NCI-H2196 treated with DMSO at 0.1 percent for 48 hours (cell line): Measurements from ENCODE around the gene OBSCN.

Source experiments
- DNase-seq: peaks from one replicate; lab custom pipeline; 2025; ENCODE audit not compliant: unreplicated experiment; lab: John Stamatoyannopoulos, UW

OBSCN gene

DNA sequence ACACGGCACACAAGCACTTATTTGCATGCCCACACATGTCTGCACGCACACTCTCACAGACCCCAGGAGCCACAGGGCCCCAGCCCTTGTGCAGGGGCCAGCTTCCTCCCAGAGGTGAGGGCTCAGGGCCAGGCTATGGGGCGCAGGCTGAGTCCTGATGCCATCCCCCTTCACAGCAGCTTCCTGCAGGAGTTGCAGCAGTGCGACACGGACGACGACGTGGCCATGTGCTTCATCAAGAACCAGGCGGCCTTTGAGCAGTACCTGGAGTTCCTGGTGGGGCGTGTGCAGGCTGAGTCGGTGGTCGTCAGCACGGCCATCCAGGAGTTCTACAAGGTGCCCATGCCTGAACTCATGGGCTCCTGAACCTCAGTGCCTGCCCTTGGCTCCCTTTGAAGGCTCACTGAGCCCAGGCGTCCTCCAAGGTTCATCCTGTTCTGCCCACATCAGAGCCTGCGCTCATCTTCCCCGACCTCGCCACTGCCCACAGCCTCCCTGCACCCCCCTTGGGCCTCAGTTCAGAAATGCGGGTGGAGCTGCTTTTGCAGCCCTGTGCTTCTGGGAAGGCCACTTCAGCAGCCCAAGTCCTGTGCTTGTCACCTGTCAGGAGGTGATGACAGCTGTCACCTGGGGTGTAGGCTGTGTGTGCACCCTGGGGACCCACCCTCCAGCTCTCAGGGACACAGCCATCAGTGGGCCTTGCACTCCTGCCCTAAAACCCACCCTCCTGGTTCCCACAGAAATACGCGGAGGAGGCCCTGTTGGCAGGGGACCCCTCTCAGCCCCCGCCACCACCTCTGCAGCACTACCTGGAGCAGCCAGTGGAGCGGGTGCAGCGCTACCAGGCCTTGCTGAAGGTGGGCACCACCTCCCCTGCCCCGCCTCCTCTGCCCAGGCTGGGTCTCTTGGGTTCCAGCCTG, 132.2 kb downstream of the OBSCN start:
- DNase-seq: no peak

- no peak for DNase-seq
These were observed 133.0 kb downstream of the OBSCN start for GRCh38 chr1:228340686-228341449.

DNA sequence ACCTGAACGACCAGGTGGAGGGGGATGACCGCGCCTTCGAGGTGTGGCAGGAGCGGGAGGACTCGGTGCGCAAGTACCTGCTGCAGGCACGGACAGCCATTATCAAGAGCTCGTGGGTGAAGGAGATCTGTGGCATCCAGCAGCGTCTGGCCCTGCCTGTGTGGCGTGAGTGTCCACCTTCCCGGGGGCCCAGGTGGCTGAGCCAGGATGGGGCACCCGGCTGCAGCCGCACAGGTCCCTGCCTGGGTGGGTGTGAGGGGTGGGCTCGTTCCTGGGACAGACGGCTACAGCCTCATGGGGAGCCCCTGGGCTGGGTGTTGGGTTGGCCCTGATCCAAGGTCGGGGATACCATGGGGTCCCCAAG, 133.6 kb downstream of the OBSCN start:
- no peak for DNase-seq

GRCh38 chr1:228341814-228342626, 134.2 kb downstream of the OBSCN start:
- no peak for DNase-seq

- DNase-seq: no peak
These were observed 134.9 kb downstream of the OBSCN start for GRCh38 chr1:228342627-228343190.

DNA sequence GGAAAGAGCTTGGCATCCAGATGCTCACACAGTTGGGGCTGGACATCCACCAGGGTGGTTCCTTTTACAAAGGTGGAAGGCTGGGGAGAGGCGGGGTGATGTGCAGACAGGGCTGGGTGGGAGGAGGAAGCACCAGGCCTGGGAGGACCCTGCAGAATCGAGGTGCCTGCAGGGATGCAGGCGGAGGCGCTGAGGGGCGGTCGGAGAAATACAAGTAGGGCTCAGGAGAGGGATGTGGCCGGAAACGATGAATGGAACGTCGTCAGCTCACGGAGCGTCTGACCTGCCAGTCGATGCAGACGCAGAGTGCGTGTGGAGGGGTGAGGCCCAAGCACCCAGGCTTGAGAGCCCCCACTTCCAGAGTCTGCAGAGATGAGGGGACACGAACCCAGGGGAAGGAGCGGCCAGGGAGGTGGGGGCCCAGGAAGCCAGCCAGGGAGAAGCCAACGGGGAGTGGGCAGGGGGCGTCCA, 135.4 kb downstream of the OBSCN start:
- DNase-seq: no peak

DNA sequence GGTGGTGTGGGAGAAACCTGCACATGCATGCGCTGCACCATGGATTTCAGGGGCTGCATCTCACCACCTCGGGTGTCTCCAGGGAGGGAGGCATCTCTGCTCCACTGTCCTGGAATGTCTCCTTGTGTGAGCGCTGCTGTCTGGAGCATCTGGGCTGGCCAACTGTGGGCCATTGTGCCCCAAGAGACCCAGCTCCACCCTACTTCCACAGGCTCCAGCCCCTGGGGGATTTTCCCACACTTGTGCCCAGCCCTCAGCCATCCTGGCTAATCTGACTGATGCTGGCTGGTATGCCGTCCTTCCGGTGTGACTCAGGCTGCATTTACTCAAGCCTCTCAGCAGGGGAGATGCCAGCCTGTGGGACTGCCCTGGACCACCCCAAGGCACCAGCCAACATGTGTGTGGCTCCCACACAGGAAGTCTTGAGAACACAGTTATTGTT, 136.8 kb downstream of the OBSCN start:
- DNase-seq: no peak

DNA sequence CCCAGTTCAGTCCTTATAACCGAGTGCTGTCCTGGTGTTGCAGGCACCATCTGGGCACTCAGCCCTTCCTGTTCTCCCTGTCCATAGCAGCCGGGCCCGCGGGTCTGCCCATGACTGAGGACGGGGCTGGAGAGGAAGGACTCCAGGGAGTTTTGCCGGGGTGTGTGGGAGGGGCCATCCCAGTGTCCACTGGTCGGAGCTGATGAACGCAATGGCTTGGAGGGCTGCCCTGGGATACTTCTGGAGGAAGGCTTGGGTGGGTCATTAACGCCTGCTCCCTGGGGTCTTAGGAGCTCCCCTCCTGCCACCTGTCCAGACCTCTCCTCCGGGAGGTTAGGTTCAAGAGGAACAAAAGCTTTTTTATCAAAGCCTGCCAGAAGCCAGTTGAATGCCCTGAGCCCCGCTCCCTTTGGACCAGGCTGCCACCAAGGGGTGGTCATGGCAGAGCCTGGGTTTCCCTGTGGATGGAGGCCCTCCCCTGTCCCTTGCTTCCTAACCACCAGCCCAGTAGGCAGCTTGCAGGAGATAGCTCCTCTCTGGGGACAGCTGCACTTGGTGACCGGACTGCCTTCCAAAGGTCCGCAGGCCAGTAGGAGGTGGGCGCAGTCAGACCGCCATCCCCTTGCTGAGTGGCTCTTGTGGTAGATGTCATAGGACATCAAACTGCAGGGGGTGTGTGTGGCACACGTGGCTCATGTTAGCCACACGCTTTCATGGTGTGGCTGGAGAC, 137.5 kb downstream of the OBSCN start:
- DNase-seq: no peak

GRCh38 chr1:228346731-228347130, 138.9 kb downstream of the OBSCN start:
- no peak for DNase-seq

- DNase-seq: no peak
These were observed 139.3 kb downstream of the OBSCN start for GRCh38 chr1:228347181-228347580.

- DNase-seq: no peak
These were observed 141.0 kb downstream of the OBSCN start for GRCh38 chr1:228348708-228349467.

DNA sequence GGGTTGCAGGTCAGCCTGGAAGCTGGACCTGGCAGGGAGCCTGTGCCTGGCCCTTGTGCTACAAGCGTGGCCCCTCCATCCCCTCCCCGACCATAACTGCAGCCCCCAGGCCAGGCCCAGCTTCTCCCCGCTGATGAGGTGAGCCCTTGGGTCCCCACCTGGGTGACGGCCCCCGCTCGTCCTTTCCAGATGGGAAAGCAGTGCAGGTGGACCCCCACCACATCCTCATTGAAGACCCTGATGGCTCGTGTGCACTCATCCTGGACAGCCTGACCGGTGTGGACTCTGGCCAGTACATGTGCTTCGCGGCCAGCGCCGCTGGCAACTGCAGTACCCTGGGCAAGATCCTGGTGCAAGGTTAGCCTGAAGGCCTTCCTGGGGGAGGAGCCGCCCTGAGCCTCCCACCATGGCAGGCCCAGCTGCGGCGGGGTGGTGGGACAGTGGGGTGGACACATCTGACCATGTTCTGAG, 141.9 kb downstream of the OBSCN start:
- no peak for DNase-seq

GRCh38 chr1:228350179-228350742, 142.4 kb downstream of the OBSCN start:
- DNase-seq: no peak

DNA sequence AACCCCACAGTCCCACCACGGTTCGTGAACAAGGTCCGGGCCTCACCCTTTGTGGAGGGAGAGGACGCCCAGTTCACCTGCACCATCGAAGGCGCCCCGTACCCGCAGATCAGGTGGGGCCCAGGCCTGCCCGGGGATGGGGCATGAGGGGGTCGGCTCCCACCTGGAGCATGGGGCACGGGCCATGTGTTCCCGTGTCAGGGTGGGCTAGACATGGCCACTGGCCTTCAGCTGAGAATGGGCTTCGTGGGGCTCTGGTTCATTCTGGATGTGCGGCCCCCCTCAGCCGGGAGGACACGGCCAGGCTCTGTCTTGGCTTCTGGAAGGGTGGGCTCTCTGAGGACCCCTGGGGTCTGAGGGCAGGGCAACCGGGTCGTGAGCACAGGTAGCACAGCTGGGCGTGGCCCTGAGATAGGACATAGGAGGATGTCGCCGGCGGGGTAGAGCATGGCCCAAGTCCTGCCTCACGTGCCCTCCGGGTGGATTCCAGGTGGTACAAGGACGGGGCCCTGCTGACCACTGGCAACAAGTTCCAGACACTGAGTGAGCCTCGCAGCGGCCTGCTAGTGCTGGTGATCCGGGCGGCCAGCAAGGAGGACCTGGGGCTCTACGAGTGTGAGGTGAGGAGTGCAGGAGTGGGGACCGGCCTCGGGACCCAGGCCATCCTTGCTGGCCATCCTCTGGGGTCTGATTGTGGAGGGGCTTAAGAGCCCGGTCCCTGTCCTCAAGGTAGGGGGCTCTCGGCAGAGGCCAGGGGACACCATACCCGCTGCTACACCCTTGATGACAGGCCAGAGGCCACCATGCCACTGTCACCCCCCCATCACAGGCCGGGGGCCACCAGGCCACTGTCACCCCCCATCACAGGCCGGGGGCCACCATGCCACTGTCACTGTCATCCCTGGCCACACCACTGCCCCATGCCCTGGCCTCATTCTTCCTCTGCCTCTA, 143.3 kb downstream of the OBSCN start:
- DNase-seq: no peak

GRCh38 chr1:228351850-228352249, 144.0 kb downstream of the OBSCN start:
- no peak for DNase-seq

- no peak for DNase-seq
These were observed 145.0 kb downstream of the OBSCN start for GRCh38 chr1:228352677-228353481.
